GM19238 (cell line): Measurements from ENCODE around the gene NCKAP5.
"Not testable (repeated sequence)": the region's sequence is repeated elsewhere in the genome, so short reads cannot be mapped to it uniquely, and the experiment has no call there.

ENCODE experiments used
- DNase-seq: peaks from one replicate; pipeline ENCODE4 v3.0.0; 2011; ENCODE audit warnings: low spot score; ENCODE audit not compliant: insufficient read length

Gene NCKAP5

DNA sequence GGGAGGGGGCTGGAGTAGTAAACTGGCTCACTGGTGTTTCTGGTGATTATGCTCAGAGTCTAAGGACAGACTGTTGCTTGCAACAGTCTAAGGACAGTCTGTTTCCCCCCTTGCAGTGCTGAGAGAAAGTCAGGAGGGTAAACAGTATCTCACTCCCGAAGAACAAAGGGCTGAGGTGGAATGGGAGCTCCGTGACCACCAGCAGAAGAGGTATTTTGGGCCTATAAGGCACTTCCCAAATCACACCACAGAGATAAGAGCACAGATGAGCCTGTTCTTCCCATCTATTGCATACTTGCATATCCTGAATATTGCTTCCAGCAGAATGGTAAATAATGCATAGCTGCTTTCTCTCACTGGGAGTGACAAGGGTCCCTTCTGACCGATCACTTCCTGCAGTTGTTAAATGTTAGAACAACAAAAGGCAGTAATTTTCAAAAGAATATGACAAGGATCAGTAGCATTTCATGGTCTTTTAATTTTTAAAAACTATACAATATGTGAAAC lies 737.9 kb downstream of the NCKAP5 start:
- no peak for DNase-seq

DNA sequence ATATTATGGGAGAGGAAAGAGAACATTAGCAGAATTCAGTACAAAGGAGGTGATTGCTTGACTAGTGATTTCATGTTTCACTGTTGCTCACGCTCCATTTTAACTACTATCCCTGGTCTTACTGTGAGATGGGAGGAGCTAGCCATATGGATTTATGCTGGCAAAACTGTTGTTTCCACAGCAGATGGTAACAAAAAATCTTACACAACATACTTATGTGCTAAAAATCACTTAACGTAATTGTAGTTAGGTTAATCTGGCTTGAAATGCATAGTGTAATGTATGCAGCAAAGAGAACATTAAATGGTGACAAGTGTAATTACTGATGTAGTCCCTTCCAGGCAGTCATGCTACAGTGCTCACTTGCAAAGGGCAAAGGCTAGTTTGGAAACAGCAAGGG lies 742.7 kb downstream of the NCKAP5 start:
- DNase-seq, result no peak

DNA sequence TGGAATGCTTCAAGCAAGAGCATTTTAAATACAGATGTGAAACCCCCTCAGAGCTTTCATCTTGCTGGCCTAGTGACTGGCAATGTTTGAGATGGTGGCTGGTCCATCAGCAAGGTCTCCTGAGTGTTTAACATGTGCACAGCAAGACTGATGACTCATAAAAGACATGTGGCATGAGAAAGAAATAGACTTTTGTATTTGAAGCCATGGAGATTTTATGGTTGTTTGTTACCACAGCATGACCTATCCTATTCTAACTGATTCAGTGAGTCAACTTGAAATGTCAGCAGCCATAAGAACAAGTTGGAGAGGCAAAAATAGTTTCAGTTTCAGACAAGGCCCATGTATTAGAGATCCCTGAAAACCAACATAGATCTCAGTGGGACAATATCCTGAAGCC lies 743.5 kb downstream of the NCKAP5 start:
- DNase-seq, result no peak

DNA sequence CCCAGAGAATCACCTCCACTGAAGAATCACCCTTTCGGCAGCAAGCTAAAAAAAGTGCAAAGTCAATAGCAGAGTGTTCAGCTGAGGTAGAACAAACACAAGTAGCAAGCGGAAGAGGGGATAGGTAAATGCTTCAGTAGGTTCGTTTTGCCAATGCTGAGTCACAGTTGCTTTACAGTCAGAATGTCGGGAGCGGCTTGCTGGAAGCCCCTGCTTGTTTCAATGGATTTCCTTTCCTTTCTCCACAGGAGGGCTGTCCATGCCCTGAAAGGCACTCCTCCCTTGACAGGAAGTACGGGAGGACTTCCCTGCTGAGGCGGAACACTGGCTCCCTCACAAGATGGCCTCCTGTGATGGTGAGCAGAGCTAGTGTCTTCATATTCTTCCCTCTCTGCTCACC lies 752.0 kb downstream of the NCKAP5 start:
- no peak for DNase-seq

DNA sequence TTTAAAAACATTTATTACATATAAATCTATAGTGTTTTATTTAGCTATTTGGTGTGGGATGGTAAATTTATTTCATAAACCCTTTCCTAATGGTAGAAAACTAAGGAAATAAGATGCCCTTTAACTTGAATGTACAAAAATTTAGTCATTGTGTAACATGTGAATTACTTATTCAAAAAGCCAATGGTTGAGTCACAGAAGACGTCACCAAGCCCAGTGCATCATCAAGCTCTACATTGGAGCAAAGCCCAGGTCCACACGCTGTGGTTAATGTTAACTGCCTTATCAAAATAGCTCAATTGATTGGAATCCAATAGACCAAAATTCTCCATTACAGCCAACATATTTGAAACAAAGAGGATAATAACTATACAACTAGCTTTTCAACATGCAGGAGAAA lies 752.7 kb downstream of the NCKAP5 start:
- no peak for DNase-seq

DNA sequence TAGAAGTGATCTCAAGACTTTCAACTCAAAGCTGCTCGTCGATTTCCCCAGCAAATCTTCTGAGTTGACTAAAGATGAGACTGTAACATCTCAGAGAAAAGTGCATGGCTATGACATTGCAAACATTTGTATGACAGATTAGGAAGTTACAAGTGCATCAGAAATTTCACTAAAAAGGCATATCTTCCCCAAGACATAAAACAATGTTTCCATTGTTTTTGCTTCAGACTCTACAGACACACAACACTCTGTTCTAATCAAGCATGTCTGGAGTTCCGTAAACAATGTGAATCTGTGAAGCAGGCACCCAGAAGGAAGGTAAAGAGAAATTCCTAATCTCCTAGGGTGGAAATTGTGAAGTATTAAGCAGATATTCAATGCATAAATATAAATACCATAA lies 753.6 kb downstream of the NCKAP5 start:
- DNase-seq, result no peak

DNA sequence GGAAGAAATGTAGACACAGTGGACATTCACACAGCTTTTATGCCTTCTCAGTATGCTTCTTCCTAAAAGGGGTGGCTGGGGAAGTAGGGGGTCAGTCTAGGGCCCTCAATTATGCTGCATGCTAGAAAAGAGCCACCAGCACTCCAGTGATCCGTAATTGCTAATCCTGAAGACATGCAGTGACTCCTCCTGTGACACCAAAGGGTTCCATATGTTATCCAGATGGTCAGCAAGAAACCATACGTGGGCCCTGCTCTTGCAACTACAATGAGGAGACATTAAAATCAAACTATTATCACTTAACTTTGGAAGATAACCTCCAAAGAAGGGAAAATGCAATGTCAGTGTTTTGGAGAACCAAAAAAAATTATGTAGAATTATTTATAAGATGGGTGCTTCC lies 754.8 kb downstream of the NCKAP5 start:
- DNase-seq, result no peak

DNA sequence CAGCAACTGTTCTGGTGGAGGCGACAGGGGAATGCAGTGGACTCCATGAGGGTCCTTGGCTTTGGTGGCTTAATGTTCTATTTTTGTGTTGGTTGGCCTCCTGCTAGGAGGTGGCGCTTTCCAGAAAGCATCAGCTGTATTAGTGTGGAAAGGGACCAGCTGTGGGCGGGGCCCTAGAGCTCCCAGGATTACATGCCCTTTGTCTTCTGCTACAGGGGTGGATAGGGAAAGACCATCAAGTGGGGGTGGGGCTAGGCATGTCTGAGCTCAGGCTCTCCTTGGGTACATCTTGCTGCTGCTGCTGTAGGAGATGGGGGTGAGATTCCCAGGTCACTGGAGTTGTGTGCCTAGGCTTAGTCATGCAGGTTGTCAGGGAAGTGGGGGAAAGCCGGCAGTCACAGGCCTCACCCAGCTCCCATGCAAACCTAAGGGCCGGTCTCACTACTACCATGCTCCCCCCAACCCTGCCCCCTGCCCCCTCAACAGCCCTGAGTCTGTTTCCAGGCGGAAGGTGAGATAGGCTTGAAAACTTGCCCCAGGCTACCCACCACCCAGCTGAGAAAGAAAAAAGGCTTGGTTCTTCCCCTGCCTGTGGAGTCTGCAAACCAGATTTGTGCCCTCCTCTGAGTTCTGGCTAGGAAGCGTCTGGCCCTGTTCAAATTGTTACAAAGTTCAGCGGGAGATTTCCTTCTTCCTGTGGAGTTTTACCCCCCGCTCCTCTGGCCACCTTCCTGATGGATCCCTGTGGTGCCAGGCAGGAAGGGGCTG lies 756.9 kb downstream of the NCKAP5 start:
- no peak for DNase-seq

DNA sequence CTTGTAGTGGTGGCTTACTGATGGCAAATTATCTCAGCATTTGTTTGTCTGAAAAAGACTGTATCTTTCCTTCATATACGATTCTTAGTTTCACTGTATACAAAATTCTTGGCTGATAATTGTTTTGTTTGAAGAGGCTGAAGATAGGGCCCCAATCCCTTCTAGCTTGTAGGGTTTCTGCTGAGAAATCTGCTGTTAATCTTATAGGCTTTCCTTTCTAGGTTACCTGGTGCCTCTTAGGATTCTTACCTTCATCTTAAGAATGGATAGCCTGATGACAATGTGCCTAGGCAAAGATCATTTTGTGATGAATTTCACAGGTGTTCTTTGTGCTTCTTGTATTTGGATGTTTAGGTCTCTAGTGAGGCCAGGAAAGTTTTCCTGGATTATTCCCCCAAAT lies 758.3 kb downstream of the NCKAP5 start:
- not testable (repeated sequence) for DNase-seq

DNA sequence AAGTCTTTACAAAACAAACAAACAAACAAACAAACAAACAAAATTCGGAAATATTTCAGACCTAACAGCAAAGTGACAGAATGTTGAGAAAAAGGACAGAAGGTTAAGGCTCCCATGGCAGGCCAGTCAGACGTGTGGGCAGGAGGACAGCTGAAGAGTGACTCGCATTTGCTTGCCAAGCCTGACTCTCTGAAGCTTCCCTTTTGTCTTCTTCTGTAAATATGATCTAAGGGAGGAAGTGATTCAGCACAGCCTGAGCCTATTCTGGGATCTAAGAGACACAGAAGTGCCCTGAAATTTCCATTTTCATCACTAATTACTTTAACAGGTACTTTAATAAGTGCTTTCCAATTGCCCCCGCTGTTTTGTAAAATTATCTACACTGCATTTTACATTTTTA lies 764.2 kb downstream of the NCKAP5 start:
- no peak for DNase-seq

DNA sequence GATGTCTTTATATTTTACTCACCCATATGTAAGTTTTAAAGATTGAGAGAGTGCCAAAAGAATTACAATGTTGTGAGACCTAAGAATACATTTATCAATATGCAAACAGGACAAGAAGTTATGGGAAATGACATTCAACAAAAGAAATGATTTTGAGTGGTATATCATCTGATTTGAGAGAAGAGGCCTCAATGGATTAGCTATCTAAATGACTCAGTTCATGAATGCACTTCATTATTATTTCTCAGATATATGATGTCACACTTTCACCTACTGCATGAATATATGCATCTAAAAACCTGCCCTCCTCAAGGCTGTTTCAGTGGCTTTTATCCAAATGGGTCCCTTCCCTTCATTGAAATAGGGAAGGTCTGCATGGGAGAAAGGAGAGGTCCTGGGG lies 769.9 kb downstream of the NCKAP5 start:
- DNase-seq, result no peak

DNA sequence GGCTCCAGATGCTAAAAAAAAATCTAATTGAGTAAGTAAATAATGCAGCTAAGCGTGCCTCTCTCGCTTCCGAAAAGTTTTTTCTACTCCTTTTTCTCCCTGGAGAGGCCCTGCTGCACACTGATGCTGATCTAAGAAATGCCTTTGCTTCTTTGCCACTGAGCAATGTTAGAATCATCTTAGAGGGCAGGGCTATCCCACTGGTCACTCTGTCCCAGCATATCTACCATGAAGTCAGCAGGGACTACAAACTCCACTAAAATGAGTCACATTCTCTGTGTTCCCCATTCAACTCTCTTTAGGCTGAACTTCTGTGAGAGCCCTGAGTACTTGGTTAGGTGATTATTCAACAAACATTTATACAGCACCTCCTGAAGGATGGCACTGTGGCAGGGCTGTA lies 770.7 kb downstream of the NCKAP5 start:
- no peak for DNase-seq

DNA sequence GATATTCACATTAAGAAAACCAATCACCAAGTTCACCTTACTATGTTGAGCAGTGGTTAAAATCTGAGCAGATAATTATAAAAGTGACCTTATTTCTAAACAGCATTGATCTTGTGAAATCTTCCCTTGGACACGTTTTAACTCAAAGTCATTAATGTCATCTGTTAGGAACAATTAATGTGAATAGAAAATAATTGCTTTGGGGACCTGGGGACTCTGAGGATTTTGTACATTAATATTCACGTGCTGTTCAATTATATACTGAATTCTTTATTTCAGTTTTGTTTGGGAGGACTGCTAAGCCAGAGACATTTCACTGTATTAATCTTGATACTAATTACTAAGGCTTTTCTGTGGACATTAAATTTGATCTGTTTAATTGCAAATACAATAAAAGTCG lies 771.2 kb downstream of the NCKAP5 start:
- no peak for DNase-seq

DNA sequence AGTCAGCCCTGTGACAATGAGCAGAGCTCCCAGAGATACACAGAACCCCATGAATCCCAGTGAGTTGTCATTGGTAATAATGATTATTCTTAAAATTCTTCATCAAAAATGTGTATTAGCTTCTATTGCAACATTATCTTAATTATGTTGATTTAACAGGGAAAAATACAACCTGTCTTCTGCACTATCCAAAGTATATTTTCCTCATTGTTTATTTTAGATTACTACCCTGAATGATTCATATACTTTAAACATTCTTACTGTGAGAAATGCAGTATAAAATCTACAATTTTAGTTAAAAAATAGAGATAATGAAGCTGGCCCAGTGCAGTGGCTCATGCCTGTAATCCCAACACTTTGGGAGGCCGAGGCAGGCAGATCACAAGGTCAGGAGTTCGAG lies 773.0 kb downstream of the NCKAP5 start:
- no peak for DNase-seq

DNA sequence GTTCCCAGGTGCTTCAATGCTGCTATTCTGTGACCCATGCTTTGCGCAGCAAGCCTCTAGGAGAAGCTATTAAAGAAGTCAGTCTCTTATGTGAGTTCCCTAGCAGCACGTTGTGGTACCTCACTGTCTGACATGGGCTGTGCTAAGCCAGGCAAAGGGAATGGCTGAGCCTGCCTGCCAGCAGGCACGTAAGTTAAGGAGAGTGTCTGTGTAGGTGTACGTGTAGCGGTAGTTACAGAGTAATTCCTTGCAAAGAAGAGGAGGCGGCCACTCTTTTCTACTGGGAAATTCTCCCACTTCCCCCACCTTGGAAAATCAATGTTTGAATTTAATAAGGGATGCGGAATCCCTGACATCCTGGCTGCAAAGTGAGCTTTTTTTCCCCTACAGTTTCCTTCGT lies 774.7 kb downstream of the NCKAP5 start:
- DNase-seq, result no peak

DNA sequence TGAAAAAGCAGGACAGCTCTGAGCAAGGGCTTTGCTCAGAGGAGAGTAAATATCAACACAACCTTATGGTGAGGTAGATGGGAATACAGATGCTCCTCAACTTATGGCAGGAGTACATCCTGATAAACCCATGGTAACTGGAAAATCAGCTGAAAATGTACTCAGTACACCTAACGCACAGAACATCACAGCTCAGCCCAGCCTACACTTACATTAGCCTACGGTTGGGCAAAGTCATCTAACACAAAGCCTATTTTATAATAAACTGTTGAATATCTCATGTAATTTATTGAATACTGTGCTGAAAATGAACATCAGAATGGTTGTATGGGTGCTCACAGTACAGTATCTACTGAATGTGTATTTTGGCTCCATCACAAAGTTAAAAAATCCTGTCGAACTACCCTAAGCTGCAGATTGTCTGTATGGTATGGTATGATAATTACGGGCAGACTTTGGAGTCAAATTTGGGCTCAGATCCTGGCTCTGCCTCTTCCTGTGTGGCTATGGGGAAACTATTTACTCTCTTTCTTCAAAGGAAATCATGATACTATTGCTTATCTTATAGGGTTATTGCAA lies 778.0 kb downstream of the NCKAP5 start:
- DNase-seq, result no peak

DNA sequence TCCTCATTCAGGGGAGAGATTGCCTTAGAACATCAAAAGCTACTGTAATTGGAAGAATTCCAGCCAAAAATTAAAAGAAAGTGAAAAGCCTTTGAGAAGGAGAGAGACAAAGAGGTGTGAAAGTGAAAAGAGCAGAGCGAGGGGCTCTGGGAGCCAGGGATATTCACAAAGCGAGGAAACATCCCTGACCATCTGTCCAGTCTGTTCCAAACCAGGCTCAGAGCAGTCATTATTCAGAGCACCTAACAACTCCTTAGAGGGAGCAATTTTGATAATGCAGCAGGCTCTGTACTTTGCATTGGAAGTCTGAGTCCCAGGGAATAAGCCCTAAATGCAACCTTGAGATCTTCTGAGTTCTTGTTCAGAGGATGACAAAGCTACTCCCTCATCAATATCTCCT lies 779.2 kb downstream of the NCKAP5 start:
- DNase-seq, result no peak

DNA sequence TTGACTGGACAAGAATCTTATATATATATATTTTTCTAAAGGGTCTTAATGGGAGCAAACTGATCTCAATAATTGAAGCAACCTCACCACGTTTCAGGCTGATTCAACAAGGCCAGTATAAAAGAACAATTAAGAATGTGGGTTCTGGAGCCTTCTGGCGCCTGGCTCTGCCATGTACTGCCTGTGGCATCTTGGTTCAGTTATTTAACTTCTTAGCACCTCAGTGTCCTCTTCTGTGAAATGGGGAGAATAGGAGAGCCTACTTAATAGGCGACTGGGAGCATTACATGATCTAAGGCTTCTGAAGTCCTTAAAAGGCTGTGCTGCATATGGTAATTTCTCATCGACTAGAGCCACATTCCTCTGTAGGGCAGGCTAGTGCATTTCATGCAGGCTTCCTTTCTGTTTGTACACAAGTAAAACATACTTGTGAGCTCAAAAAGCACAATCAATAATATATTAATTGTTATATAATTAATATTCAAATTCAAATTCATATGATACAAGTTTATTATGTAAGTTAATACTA lies 779.9 kb downstream of the NCKAP5 start:
- DNase-seq, result no peak

DNA sequence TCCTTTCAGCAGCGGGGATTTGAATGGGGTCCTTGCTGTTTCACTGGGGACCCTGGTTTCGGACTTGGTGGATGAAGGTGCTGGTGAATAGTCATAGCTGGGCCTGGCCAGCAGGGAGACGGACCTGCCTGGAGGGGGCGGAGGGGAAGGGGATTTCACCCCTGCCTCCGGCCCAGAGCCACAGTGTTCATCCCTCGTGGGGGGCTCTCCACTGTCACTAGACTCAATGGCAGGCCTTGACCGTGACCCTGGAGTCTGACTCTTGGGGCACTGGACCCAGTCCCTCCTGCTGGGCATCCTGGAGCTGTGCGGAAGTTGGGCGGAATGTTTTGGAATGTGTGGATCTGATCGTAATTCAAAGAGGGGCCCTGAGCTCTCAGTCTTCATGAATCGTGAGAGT lies 784.4 kb downstream of the NCKAP5 start:
- DNase-seq, result no peak

DNA sequence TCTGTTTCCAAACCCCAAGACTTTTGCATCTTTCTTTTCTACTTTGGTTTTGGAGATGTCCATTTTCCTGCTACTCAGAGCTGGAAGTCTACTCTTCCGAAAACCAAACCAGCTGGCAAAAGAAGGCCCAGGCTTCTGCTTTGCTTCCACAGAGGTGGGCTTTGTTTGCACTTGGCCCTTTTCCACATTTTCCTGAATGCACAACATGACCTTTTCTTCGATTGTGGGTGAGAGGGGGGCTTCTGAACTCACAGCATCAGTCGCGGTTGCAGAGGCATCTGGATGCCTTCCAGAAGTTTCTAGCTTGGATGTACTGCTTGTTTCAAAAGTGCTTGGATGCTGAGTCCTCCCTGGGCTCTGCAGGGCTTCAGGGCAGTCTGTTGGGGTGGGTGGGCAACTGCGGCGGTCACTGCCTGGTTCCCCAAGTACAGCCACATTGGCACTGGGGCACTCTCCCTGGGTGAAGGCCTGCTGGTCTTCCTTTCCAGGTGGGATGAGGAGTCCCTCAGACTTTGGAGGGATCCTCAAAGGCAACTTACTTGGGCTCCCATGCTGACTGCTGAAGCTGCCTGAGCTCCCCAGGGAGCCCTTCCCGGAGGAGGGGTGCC lies 786.0 kb downstream of the NCKAP5 start:
- no peak for DNase-seq

DNA sequence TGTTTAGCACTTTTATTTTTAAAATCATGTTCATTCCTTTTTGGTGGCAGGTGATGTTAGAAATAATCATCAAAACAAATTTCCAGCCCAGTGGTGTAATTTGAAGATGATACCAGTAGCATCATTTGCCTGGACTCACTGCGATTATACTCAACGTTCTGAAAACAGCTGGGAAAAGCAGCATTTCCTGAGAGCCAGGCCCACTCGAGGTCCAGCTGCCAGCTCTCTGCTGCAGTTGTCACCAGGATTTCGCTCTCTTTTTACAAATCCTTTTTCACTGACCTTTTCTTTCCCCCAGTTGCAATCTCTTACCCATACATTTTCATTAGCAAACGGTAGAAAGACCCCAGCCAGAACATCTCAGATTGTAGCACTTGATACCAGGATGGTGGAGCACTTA lies 787.6 kb downstream of the NCKAP5 start:
- no peak for DNase-seq

DNA sequence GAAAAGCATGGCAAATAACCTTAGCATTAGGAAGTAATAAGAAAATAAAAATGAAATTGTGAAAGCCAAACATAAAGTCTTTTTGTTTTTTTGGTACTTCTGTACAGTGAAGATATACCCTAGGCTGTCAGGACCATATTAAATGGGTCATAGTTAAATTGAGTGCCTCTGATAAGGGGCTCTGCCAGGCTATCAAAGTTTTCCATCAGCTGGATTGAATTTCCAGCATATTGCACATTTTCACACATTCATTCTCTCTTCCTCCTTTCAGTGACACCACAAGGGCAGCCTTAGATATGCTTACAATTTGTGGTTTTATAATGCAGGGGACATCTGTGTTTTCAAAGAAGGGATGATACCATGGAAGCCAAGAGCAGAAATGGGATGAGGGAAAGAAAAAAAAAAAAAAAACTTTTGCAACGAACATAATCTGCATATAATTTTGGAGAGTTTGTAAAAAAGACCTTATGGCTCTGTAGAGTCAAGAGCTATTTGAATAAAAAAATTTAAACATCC lies 789.0 kb downstream of the NCKAP5 start:
- DNase-seq, result no peak
